OCI-LY1 (cell line): ENCODE measurements around the gene ISX.

Source experiments
- H2AFZ ChIP-seq: fragments of 200-600 bp; sonication (generic), shearing (Covaris generic); 2 replicates; pipeline ENCODE4 v1.6.0; 2014; ENCODE audit warnings: antibody characterized with exemption, mild to moderate bottlenecking, low read length
- H3F3A ChIP-seq: fragments of 200-600 bp; sonication (generic), shearing (Covaris generic); 2 replicates; pipeline ENCODE4 v1.6.0; 2014; ENCODE audit warnings: mild to moderate bottlenecking, antibody characterized with exemption, low read length, moderate library complexity; ENCODE audit not compliant: insufficient read depth
- H3K27ac ChIP-seq: fragments of 200-600 bp; sonication (generic); 2 replicates; pipeline ENCODE4 v1.5.1; 2014; ENCODE audit warnings: low read length, mixed run types, mild to moderate bottlenecking, low read depth; ENCODE audit not compliant: poor library complexity, severe bottlenecking
- H3K27me3 ChIP-seq: fragments of 200-600 bp; sonication (generic); 2 replicates; pipeline ENCODE4 v1.6.0; 2014; ENCODE audit warnings: antibody characterized with exemption, mild to moderate bottlenecking, low read length, moderate library complexity; ENCODE audit not compliant: insufficient read depth
- H3K36me3 ChIP-seq: fragments of 200-600 bp; sonication (generic); 2 replicates; pipeline ENCODE4 v1.6.1; 2014; ENCODE audit warnings: mild to moderate bottlenecking, antibody characterized with exemption, low read length, moderate library complexity, mixed read lengths; ENCODE audit not compliant: insufficient read depth
- H3K4me1 ChIP-seq: fragments of 200-600 bp; sonication (generic); 2 replicates; pipeline ENCODE4 v1.5.1; 2014; ENCODE audit warnings: mild to moderate bottlenecking, low read length, moderate library complexity; ENCODE audit not compliant: insufficient read depth, severe bottlenecking
- H3K4me2 ChIP-seq: fragments of 200-600 bp; sonication (generic), shearing (Covaris generic); 2 replicates; pipeline ENCODE4 v1.6.1; 2014; ENCODE audit warnings: low read length
- H3K4me3 ChIP-seq: fragments of 200-600 bp; sonication (generic); 2 replicates; pipeline ENCODE4 v1.5.1; 2014; ENCODE audit warnings: low read length, low read depth, mild to moderate bottlenecking, mixed read lengths; ENCODE audit not compliant: poor library complexity, severe bottlenecking
- H3K79me2 ChIP-seq: fragments of 200-600 bp; shearing (Covaris generic); 2 replicates; pipeline ENCODE4 v1.6.1; 2016; ENCODE audit warnings: mixed run types, low read length, mixed read lengths; ENCODE audit not compliant: insufficient read depth
- H3K9ac ChIP-seq: fragments of 200-600 bp; sonication (generic), shearing (Covaris generic); 2 replicates; pipeline ENCODE4 v1.6.1; 2014; ENCODE audit warnings: mild to moderate bottlenecking, low read length, mixed read lengths
- H3K9me2 ChIP-seq: fragments of 200-600 bp; sonication (generic), shearing (Covaris generic); 2 replicates; pipeline ENCODE4 v1.6.1; 2014; ENCODE audit warnings: low read depth, mild to moderate bottlenecking, low read length, mixed read lengths
- H3K9me3 ChIP-seq: fragments of 200-600 bp; shearing (Covaris generic); 2 replicates; pipeline ENCODE4 v1.6.1; 2014; ENCODE audit warnings: low read length, mixed read lengths
- H4K20me1 ChIP-seq: fragments of 200-600 bp; sonication (generic), shearing (Covaris generic); 2 replicates; pipeline ENCODE4 v1.6.0; 2016; ENCODE audit warnings: mild to moderate bottlenecking, low read length; ENCODE audit not compliant: insufficient read depth
- EZH2 ChIP-seq: fragments of 200-600 bp; sonication (generic), shearing (Covaris generic); IDR thresholded peaks from 2 replicates; pipeline ENCODE4 v1.8.0; 2017; ENCODE audit warnings: borderline replicate concordance, mixed run types, mild to moderate bottlenecking, antibody characterized with exemption, low read length, moderate library complexity, mixed read lengths
- TF ChIP-seq, protein P1 (sequence below): fragments of 200-600 bp; sonication (generic), shearing (Covaris generic); IDR thresholded peaks from 2 replicates; pipeline ENCODE4 v1.5.1; 2017; ENCODE audit warnings: mild to moderate bottlenecking, antibody characterized with exemption, low read length, moderate library complexity, mixed read lengths

ISX gene

DNA sequence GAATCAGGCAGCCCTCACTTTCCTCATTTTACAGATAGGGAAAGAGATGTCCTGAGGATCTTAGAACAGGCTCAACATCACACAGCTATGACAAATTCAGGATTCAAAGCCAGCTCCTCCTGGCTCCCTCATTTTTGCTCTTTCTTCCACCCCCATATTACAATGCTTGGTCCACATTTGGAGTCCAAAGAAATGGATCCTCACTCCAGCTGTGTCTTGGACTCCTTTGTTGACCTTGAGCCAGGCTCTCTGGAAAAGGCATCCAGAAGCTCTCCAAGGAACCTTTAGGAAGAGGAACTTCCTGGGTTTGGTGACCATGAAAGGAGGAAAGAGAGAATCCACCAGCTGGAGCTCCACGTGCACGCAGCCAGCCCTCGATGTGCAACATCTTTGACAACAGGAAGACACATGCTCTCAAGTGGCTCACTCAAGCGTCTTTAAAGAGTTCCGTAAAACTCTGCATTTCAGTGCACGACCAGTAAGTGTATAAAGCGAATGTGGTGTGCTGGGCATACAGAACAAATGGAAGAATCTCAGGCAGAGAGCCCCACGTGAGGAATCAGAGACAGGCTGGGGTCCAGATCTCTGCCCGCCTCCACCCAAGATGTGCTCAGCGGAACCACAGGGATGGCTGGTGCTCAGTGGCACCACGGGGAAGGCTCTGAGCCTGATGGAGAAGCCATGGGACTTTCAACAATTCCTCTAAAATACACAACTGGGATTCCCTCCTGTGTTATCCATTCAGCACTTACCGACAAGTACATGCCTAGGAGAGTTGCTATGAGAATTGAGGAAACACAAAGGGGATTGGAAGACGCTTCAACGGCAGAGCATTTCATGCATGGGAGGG is 48.4 kb downstream of the ISX start:
- H3K9ac ChIP-seq: no peak overlapping the region
- no peaks in the 10 kb centered on the region for H4K20me1 ChIP-seq
- no peak overlapping the region for H2AFZ ChIP-seq
- H3K27ac ChIP-seq: no peak overlapping the region
- peaks cover 6% of the 10 kb centered on the region; the same call in 1 of the 2 replicates for H3K36me3 ChIP-seq
- no peak overlapping the region for H3K4me3 ChIP-seq
- no peak overlapping the region for H3K4me2 ChIP-seq
- no peaks in the 10 kb centered on the region for H3K9me3 ChIP-seq
- no peaks in the 10 kb centered on the region for H3K79me2 ChIP-seq
- H3F3A ChIP-seq: no peaks in the 10 kb centered on the region
- peaks cover 8% of the 10 kb centered on the region for H3K4me1 ChIP-seq
- H3K27me3 ChIP-seq: no peaks in the 10 kb centered on the region
- TF ChIP-seq, protein P1, sequence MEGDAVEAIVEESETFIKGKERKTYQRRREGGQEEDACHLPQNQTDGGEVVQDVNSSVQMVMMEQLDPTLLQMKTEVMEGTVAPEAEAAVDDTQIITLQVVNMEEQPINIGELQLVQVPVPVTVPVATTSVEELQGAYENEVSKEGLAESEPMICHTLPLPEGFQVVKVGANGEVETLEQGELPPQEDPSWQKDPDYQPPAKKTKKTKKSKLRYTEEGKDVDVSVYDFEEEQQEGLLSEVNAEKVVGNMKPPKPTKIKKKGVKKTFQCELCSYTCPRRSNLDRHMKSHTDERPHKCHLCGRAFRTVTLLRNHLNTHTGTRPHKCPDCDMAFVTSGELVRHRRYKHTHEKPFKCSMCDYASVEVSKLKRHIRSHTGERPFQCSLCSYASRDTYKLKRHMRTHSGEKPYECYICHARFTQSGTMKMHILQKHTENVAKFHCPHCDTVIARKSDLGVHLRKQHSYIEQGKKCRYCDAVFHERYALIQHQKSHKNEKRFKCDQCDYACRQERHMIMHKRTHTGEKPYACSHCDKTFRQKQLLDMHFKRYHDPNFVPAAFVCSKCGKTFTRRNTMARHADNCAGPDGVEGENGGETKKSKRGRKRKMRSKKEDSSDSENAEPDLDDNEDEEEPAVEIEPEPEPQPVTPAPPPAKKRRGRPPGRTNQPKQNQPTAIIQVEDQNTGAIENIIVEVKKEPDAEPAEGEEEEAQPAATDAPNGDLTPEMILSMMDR: no peak
- no peak for TF ChIP-seq EZH2
- no peaks in the 10 kb centered on the region for H3K9me2 ChIP-seq

DNA sequence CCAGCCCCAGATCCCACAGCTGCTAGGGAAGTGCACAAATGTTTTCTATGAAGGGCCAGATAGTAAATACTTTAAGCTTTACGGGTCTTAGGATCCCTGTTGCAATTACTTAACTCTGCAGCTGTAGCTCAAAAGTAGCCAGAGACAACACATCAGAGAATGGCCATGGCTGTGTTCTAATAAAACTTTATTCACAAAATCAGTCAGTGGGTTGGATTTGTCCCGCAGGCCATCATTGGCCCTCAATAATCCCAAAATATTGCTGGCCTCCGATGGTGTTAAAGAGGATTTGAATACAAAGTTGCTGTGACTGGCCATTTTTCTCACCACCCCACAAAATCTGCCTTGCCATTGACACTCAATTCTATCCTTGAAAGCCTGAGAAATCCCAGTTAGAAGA is 49.6 kb downstream of the ISX start:
- H3K9me2 ChIP-seq: no peaks in the 10 kb centered on the region
- H3K9ac ChIP-seq: no peak overlapping the region
- H3K4me3 ChIP-seq: no peak overlapping the region
- H3K4me1 ChIP-seq: peaks cover 8% of the 10 kb centered on the region
- no peaks in the 10 kb centered on the region for H4K20me1 ChIP-seq
- no peaks in the 10 kb centered on the region for H3F3A ChIP-seq
- TF ChIP-seq EZH2: no peak
- TF ChIP-seq, protein P1: no peak
- no peak overlapping the region for H2AFZ ChIP-seq
- no peaks in the 10 kb centered on the region for H3K27me3 ChIP-seq
- no peaks in the 10 kb centered on the region for H3K9me3 ChIP-seq
- no peak overlapping the region for H3K4me2 ChIP-seq
- peaks cover 8% of the 10 kb centered on the region; the same call in 1 of the 2 replicates for H3K36me3 ChIP-seq
- no peaks in the 10 kb centered on the region for H3K79me2 ChIP-seq
- no peak overlapping the region for H3K27ac ChIP-seq

DNA sequence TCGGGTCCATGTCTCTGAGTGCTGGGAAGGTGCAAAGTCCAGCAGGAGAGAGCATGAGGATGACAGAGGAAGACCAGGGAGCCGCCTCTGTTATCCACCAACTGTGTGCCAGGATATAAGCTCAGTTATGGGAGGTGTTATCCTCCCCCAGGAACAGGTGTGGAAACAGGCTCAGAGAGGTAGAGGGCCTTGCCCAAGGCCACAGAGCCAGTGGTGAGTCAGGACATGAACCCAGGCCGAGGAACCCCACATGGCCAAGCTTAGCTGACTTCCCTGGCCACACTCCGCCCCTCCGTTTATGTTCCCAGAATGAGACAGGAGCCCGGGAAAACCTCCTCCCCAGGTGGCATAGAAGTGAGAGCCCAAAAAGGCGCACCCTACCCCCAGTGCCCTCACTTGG is 50.3 kb downstream of the ISX start:
- TF ChIP-seq, protein P1: no peak
- TF ChIP-seq EZH2: no peak

More for the DNA sequence above, 50.3 kb downstream of the ISX start:
- H3K4me3 ChIP-seq: no peak overlapping the region
- H3K79me2 ChIP-seq: no peaks in the 10 kb centered on the region
- no peak overlapping the region for H2AFZ ChIP-seq
- no peaks in the 10 kb centered on the region for H3K27me3 ChIP-seq
- no peaks in the 10 kb centered on the region for H3K9me3 ChIP-seq
- H3K9me2 ChIP-seq: no peaks in the 10 kb centered on the region
- no peak overlapping the region for H3K4me2 ChIP-seq
- H3K27ac ChIP-seq: no peak overlapping the region
- no peaks in the 10 kb centered on the region for H4K20me1 ChIP-seq
- no peak overlapping the region for H3K9ac ChIP-seq
- H3K4me1 ChIP-seq: peaks cover 8% of the 10 kb centered on the region
- H3F3A ChIP-seq: no peaks in the 10 kb centered on the region
- H3K36me3 ChIP-seq: peaks cover 8% of the 10 kb centered on the region; the same call in 1 of the 2 replicates
